Measurements from ENCODE around the gene IER5.

The IER5 gene

DNA sequence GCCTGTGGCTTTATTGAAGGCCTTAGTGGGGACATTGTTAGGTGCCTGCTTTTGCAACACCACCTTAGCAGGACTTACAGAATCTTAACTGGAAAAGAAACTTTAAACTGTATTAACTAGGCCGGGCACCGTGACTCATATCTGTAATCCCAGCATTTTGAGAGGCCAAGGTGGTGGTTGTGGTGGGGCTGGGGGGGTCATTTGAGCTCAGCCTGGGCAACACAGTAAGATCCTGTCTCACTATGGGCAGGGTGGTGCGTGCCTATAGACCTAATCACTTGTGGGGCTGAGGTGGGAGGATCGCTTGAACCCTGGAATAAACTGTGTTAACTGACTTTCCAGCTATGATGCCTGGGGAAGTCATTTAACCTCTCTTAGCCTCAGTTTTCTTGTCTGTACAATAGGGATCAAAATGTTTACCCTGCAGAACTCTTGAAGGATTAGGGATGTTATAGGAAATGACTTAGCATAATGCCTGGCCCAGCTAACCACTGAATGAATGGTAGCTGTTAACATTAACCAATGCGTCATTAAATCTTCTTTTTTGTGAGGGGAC is 39.5 kb downstream of the IER5 start:
- no peak overlapping the region for H3K4me3 ChIP-seq (ENCODE audit: low read length)
- no peak for DNase-seq (ENCODE audit: low read depth, low spot score)

DNA sequence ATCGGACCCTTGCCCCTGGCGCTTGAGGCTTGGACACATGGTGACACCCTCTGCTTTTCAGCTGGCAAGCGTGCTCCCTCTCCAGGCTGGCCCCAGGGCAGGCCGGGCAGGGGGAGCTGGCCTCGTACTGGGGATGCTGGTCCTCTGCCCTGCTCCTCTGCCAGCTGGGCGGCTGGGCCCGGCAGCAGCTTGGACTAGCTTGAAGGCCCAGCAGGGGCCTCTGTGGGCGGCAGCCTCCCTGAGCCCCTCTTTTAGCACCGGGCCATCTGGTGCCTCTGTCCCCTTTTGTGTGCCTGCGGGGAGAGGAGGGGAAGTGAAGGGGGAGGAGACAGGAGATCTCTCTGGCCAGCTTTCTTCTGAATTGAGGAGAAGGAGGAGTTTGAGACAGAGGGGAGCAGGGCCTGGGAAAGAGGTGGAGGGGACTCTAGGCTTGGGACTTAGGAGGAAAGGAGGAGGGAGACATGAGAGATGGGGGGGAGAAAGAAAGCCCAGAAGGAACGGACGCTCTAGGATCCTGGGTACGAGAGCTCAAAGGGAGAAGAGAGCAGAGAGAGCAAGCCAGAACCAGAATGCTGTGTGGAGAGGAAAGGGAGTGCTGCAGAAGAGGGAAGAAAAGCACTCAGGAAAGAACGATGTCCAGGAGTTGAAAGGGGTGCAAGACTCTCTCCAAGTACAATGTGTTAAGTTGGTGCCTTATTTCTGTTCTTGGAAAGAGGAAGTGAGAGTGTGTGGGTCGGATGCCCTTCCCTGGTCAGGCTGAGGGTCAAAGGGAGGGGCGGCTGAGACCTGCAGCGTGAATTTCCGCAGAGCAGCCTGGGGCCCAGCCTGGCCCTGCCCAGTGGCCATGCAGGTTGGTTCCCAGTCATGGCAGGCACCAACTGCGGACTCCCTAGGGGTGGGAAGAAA is 40.3 kb downstream of the IER5 start:
- DNase-seq (ENCODE audit: low read depth, low spot score): no peak
- no peak overlapping the region for H3K4me3 ChIP-seq (ENCODE audit: low read length)

DNA sequence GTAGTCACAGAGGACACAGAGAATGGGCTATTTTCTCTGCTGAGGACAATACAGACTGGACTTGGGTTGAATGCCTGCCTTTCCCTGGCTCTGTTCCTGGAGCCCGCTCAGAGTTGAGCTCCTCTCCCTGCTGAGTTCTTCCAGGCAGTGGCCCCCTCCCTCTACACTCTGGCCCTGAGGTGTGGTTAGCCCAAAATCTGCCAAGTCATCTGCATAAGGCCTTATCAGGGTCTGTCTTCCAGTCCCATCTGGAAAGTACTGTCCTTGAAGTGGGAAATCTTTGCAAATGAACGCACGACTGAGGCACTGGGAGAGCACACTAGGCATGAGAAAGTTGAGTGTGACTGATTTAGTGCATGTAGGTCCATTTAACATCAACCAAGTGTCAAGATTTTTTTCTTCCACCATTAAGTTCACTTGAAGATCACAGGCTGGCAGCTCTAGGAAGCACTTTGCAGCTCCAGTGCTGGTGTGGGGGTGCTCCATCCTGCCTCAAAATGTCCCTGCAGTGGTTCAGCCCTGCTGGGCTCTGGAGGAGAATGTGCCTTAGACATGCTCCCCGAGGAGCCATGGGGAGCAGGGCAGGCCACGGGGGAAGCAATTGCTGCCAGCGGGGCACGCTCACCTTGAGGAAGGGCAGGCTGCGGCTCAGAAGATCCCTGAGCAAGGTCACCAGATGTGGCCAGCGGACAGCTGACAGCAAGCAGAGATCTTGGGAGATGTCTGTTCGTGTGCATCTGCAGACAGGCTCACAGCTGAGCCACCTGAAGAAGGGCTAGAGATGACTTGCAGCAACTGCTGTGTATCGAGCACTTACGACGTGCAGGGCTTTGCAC is 41.5 kb downstream of the IER5 start:
- H3K4me3 ChIP-seq (ENCODE audit: low read length): no peak overlapping the region
- DNase-seq (ENCODE audit: low read depth, low spot score): no peak

DNA sequence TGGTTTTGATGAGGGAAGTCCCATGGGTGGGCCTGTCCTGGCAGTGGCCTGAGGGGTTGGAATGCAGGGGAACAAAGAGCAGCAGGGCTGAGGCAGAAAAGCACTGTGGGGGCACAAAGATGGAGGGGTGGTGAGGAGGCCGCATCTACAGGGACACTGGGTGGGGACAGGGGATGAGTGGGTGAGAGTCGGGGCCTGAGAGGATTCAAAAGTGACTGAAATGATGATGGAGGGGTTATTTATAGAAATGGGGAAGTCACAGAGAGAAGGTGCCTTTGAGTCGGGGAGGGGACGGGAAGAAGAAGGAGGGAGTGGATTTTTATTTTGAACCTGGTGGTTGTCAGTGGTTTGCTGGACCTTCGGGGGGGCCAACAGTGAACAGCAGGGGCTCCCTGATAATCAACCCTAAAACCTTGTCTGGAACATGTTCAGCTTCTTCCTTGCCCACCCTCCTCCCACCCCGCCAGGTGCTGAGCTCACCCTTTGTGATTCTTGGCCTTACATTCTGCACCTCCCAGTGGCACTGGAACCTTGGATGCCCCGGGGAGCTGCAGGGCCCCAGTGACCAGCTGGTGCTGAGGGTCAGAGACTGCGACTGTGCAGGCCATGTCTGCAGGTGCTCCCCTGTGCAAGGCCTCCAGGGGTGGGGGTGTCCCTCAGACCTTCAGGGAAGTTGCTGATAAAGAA is 42.9 kb downstream of the IER5 start:
- DNase-seq (ENCODE audit: low read depth, low spot score): no peak
- H3K4me3 ChIP-seq (ENCODE audit: low read length): no peak overlapping the region

GRCh38 chr1:181133441-181133951 is 45.0 kb downstream of the IER5 start:
- no peak overlapping the region for H3K4me3 ChIP-seq (ENCODE audit: low read length)
- no peak for DNase-seq (ENCODE audit: low read depth, low spot score)

GRCh38 chr1:181133969-181134418 is 45.5 kb downstream of the IER5 start:
- no peak for DNase-seq (ENCODE audit: low read depth, low spot score)
- no peak overlapping the region for H3K4me3 ChIP-seq (ENCODE audit: low read length)

DNA sequence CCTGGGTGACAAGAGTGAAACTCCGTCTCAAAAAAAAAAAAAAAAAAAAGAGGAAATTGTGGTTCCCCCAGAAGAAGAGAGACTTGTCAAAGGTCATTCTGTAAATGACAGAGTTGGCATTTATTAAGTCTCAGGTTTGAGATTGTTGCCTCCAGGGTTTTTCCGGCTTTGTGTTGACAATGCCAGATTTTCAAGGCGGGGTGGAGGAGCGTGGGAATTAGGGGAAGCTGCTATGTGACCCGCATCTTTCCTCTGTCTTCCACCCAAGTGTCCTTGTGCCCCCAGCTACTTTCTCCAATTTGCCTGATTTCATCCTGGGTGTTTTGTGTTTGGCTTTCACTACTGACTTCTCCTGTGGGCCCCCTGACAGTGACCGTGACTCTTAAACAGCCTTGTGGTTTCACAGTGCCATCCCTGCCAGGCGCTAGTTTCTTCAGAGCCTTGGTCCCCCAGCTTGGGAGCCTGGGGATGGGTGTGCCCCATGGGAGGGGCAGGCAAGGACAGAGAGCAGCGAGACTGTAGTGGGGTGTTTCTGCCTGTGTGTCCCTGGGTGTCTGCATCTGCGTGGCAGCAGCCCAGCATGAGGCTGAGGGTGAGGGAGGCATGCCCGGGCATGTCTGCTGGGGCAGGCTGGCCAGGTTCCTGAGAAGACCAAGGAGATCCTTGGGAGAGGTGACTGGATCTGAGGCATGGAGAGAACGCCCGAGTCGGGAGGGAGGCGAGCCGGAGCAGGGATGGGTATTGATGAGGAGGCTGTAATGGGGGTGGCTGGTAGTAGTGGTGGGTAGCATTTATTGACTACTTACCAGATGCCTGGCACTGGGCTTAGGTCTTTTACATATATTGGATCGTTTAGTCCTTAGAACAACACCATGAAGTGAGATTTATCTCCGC is 46.3 kb downstream of the IER5 start:
- DNase-seq (ENCODE audit: low read depth, low spot score): no peak
- no peak overlapping the region for H3K4me3 ChIP-seq (ENCODE audit: low read length)

GRCh38 chr1:181135437-181135731 is 46.9 kb downstream of the IER5 start:
- no peak for DNase-seq (ENCODE audit: low read depth, low spot score)
- H3K4me3 ChIP-seq (ENCODE audit: low read length): no peak overlapping the region

GRCh38 chr1:181135815-181136737 is 47.6 kb downstream of the IER5 start:
- no peak for DNase-seq (ENCODE audit: low read depth, low spot score)
- no peak overlapping the region for H3K4me3 ChIP-seq (ENCODE audit: low read length)

- DNase-seq (ENCODE audit: low read depth, low spot score): no peak
- no peak overlapping the region for H3K4me3 ChIP-seq (ENCODE audit: low read length)
Observed at GRCh38 chr1:181136738-181137122, 48.2 kb downstream of the IER5 start.

DNA sequence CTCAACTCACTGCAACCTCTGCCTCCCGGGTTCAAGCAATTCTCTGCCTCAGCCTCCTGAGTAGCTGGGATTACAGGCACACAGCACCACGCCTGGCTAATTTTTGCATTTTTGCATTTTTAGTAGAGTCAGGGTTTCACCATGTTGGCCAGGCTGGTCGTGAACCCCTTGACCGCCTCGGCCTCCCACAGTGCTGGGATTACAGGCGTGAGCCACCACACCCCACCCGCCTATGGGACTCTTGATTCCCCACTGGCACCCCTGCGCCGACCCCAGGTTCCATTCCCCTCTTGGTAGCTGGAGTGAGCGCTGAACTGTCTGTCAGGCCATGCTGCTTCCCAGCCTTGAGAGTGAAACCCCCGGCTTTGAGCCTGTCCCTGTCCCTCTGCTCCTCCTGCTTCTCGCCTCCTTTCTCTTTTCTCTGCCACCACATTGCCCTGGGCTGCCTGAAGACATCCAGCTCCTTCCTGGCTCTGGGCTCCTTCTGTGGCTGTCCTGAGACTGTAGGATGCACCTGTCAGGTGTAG is 48.8 kb downstream of the IER5 start:
- H3K4me3 ChIP-seq (ENCODE audit: low read length): no peak overlapping the region
- no peak for DNase-seq (ENCODE audit: low read depth, low spot score)

DNA sequence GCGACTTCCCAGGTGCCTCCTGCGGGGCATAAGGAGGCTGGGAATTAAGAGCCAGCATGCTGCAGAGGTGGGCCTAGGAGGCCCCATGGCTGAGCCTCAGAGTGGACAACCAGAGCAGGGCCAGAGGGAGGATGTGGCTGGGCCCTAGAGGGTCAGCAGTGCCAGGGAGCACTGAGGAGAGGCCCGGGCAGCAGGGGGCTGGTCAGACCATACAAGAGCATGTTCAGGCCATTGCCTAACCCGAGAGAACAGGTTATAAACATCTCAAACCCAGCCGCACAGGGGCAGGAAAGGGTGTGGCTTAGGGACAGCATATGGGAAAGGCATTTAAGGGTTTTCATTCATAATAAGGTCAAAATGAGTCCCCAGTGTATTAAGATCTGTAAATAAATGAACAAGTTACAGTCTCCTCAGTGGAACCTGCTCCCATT is 51.1 kb downstream of the IER5 start:
- no peak for DNase-seq (ENCODE audit: low read depth, low spot score)
- H3K4me3 ChIP-seq (ENCODE audit: low read length): no peak overlapping the region

DNA sequence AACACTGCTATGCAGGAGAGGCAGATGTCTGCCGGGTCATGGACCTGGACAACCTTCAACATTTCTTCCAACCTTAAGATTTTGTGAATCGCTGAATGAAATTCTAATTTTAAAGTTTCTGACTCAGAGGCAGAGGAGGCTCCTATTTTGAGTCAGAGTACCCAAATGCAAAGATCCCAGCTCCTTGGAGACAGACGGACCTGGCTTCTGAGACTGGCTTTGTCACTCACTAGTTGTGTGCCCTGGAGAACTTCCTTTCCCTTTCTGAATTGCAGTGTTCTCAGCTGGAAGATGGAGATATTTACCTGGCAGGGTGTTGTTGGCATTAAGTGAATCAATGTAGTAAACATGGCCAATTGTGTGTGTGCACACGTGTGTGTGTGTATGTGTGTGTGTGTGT is 51.9 kb downstream of the IER5 start:
- no peak for DNase-seq (ENCODE audit: low read depth, low spot score)
- H3K4me3 ChIP-seq (ENCODE audit: low read length): no peak overlapping the region

GRCh38 chr1:181140891-181141290 is 52.4 kb downstream of the IER5 start:
- no peak overlapping the region for H3K4me3 ChIP-seq (ENCODE audit: low read length)
- no peak for DNase-seq (ENCODE audit: low read depth, low spot score)

DNA sequence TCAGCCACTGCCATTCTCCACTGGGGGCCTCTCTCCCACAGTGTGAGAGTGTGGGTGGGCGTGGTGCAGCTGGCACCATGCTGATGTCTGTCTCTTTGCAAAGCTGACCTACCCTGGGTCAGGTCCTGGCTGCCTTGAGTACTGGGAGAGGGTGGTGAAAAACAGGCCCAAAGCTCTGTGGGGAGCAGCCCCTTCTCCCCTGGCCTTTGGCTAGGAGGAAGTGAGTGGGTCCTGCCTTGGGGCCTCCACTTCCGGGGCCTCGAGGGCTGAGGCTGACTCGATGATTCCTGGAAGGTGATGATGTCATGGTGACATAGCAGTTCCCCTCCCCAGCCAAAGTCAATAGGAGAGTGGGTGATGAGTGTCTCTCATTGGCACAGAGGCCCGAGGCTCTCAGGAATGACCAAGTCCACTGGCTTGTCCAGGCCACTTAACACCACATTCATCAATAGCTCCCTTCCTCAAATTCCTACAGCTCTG is 53.0 kb downstream of the IER5 start:
- H3K4me3 ChIP-seq (ENCODE audit: low read length): no peak overlapping the region
- no peak for DNase-seq (ENCODE audit: low read depth, low spot score)

Data from Jurkat, Clone E6-1 (cell line).